ENCODE measurements around the gene FAM241B.

DNA sequence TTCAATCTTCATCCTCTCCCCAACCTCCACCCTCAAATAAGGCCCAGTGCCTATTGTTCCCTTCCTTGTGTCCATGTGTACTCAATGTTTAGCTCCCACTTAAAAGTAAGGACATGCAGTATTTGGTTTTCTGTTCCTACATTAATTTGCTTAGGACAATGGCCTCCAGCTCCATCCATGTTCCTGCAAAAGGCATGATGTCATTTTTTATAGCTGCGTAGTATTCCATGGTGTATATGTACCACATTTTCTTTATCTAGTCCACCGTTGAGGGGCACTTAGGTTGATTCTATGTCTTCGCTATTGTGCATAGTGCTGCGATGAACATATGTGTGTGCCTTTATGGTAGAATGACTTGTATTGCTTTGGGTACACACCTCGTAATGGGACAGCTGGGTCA lies 49.6 kb upstream of the FAM241B start:
- TF ChIP-seq, protein P1, sequence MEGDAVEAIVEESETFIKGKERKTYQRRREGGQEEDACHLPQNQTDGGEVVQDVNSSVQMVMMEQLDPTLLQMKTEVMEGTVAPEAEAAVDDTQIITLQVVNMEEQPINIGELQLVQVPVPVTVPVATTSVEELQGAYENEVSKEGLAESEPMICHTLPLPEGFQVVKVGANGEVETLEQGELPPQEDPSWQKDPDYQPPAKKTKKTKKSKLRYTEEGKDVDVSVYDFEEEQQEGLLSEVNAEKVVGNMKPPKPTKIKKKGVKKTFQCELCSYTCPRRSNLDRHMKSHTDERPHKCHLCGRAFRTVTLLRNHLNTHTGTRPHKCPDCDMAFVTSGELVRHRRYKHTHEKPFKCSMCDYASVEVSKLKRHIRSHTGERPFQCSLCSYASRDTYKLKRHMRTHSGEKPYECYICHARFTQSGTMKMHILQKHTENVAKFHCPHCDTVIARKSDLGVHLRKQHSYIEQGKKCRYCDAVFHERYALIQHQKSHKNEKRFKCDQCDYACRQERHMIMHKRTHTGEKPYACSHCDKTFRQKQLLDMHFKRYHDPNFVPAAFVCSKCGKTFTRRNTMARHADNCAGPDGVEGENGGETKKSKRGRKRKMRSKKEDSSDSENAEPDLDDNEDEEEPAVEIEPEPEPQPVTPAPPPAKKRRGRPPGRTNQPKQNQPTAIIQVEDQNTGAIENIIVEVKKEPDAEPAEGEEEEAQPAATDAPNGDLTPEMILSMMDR (conservative IDR thresholded peaks at IDR 0.05), result no peak
- no peak for TF ChIP-seq ZFX (IDR thresholded peaks at IDR 0.05)
